NOMO-1 (cell line): ENCODE results near the gene TMEM74B.
A peak's percentile ranks its signal among the peaks of the same experiment; 100 is the strongest.
"Not testable (repeated sequence)": the region's sequence is repeated elsewhere in the genome, so short reads cannot be mapped to it uniquely, and the experiment has no call there.

ENCODE experiments used
- DNase-seq, 2 experiments: peaks; one replicate each; lab custom pipeline; 2025; ENCODE audit not compliant: unreplicated experiment in 2 of 2; lab: John Stamatoyannopoulos, UW

The TMEM74B gene

DNA sequence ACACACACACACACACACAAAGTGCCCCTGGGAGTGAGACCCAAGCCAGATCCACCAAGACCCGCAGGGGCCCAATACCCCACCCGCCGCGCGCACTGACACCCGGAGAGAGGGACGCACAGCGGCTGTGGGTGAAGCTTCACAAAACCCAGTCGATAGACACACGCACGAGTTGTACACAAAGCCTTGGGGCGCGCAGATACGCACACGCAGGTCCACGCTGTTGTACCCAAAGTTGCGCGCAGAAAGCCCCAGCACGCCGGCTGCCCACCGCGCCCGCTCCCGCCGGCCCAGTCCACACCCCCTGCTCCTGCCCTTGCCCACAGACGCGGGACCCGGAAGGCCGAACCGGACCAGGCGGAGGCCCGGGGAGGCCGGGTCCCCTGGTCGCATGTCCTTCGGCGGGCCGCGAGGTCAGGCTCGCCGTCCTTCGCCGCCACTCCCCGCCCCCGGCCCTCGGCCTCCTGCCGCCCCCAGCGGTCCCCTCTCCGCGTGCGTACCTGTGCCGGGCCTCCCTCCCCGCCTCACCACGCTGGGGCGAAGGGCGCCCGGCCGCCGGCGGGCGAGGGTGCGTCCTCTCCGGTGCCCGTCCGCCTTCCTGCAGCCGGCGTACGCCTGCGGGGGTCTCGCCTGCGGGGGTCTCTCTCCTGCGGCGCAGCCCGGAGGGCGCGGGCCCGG lies at the start of gene TMEM74B:
Gene TMEM74B (minus strand): TSS at position 344 of the 678 bp plus-strand sequence. CDS start 1,180 bp downstream, outside the sequence.
- no peak for DNase-seq

DNA sequence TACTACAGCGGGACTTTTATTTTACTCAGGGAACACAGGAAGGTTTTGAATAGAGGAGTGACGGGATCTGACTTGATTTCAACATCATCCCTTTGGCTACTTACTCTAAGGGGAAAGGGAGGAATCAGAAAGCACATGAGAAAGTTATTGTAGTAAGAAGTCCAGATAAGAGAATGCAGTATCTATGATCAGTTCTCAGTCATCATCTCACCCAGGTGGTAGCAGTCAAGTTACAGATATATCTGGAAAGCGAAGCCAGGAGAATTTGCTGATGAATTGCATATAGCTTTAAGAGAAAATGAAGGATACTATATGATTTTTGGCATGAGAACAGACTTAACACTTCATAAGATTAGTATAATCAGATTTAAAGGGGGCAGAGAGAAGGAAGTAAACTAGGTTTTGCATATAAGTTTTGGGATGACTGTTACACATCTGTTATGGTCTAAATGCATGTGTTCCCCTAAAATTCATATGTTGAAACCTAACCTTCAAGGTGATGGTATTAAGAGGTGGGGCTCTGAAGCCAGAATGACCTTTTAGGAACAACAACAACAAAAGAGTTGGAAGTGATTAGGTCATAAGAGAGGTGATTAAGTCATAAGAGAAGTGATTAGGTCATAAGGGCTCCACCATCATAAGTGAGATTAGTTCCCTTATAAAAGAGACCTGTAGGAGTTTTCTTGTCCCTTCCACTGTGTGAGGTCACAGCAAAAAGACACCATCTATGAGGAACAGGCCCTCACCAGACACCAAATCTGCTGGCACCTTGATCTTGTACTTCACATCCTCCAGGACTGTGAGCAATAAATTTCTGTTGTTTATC lies 47.7 kb upstream of the TMEM74B start:
- no peak for DNase-seq

DNA sequence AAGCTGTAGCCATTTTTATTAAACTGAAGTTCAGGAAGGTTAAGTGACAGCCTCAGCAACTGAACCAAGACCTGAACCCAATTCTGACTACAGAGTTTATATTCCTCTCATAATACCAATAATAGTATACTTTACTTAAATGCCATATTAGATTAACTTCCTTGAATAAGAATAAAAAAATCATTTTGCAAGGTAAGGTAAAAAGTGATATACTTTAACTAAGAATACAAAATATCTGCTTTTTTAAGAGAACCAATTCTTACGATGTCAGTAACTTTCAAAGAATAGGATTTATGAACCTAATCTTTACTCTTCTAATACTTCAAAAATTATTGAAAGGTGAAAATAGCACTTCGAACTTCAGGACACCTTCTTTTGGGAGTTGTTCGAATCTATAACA lies 44.8 kb upstream of the TMEM74B start:
- no peak for DNase-seq

DNA sequence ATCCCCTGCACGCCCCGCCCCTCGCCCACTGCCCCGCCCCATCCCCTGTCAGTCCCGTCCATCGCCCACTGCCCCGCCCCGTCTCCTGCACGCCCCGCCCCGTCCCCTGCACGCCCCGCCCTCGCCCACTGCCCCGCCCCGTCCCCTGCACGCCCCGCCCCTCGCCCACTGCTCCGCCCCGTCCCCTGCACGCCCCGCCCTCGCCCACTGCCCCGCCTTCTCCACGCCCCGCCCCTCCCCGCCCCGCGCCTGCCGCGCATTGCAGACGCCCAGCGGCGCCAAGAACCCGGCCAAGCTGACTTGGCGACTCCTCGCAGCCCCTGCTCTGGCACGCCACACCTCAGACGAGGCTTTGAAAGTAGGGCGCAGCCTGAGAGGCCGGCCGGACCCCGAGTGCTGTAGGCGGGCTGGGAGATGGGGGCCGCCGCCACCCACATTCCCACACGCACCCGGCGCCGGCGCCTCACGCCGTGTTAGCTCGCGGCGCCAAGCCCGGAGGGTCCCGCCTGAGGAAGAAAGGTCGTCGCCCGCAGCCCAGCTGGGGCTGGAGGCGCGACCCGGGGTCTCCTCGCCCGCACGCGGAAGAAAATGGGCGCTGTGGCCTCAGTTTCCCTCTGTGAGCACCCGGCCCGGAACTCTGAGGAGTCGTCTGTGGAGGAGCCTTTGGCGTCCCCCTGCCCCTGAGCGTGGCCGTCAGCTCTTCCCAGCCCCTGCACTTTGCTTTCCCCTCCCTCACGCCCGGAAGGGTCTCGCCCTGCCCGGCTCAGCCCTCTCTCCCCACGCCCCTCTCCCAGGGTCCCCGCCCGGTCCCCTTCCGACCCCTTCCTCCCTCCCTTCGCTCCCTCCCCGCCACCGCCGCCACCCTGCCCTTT lies 41.2 kb upstream of the TMEM74B start, which contains the start of gene RAD21L1:
Gene RAD21L1 (plus strand): TSS at position 262 of the 872 bp plus-strand sequence. CDS start 2,410 bp downstream, outside the sequence.
- DNase-seq: peak; percentile 17 to 41

DNA sequence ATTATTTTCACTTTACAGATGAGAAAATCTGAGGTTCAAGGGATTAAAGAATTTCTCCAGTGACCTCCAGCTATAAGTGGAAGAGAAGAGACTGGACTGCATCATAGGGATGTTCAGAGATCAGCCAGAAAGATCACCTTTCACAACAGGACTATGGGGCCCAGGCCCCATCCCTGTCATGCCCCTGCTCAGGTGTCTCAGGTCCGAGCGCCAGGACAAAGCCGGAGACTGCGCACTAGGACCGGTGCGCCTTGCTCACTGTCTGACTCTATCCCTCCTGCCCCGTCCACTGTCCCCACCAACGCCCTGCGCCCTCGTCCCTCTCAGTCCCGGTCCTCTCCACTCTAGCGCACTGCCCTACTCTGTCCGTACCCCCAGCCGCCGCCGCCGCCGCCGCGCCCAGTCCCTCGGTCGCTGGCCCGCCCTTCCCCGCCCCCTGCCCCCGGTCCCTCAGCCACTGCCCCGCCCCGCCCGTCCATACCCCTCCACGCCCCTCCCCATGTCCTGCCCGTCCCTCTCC lies 40.5 kb upstream of the TMEM74B start:
- no peak for DNase-seq

DNA sequence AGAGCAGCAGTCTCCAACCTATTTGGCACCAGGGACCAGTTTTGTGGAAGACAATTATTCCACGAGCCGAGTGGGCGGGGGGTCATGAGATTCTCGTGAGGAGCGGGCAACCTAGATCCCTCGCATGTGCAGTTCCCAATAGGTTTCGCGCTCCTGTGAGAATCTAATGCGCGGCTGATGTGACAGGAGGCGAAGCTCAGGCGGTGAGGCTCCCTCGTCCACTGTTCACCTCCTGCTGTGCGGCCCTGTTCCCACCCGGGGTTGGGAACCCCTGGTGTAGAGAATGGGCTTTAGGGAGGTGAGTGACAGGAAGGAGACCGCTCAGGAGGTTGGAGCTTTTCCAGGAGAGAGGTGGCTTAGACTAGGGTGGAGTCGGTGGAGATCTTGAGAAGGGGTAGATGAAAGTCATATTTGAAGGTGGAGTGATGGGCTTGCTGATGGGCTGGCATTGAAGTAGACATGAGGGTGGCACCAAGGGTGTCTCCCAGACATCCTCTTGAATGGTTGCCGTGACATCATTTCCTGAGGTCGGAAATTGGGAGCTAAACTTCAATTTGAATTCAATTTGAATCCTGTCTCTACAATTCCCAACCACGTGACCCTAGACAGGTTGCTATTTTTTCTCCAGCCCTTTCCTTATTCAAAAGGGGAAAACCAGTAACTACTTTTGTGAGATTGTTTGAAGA lies 39.6 kb upstream of the TMEM74B start:
- DNase-seq: no peak

- not testable (repeated sequence) for DNase-seq
Observed at GRCh38 chr20:1222750-1223149, 38.0 kb upstream of the TMEM74B start.

DNA sequence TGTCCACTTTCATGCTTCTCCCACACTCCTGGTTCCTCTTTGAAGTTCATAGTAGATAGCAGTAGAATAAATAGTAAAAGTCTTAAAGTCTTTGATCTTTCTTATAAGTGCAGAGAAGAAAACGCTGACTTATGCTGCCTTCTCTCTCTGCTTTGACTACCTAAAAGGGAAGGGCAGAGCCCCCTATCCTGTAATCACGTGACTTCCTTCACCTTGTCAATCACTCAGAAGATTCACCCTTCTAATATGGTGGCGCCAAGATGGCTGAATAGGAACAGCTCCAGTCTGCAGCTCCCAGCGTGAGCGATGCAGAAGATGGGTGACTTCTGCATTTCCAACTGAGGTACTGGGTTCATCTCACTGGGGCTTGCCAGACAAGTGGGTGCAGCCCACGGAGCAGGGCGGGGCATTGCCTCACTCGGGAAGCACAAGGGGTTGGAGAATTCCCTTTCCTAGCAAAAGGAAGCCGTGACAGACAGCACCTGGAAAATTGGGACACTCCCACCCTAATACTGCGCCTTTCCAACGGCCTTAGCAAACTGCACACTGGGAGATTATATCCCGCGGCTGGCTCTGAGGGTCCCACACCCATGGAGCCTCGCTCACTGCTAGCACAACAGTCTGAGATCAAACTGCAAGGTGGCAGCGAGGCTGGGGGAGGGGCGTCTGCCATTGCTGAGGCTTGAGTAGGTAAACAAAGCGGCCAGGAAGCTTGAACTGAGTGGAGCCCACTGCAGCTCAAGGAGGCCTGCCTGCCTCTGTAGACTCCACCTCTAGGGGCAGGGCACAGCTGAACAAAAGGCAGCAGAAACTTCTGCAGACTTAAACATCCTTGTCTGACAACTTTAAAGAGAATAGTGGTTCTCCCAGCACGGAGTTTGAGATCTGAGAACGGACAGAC lies 32.0 kb upstream of the TMEM74B start:
- DNase-seq: not testable (repeated sequence)

GRCh38 chr20:1215386-1216170 lies 30.8 kb upstream of the TMEM74B start:
- no peak for DNase-seq

GRCh38 chr20:1214838-1215261 lies 30.1 kb upstream of the TMEM74B start:
- no peak for DNase-seq

- peak; percentile 50 to 74 for DNase-seq
Observed at GRCh38 chr20:1212607-1213396, 28.0 kb upstream of the TMEM74B start.

- DNase-seq: no peak
Observed at GRCh38 chr20:1212023-1212422, 27.2 kb upstream of the TMEM74B start.

DNA sequence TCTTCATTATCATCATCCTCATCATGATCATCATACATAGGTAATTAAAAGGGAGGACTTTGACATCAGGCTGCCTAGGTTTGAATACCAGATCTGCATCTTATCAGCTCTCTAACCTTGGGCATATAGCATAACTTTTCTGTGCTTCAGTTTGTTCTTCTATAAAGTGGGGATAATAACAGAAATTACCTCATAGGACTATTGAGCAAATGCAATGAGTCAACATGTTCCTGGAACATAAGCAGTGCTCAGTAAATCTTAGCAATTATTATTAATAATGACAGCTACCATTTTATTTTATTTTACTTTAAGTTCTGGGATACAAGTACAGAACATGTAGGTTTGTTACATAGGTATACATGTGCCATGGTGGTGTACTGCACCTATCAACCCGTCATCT lies 25.7 kb upstream of the TMEM74B start:
- no peak for DNase-seq

- DNase-seq: no peak
Observed at GRCh38 chr20:1209447-1210387, 24.9 kb upstream of the TMEM74B start.

DNA sequence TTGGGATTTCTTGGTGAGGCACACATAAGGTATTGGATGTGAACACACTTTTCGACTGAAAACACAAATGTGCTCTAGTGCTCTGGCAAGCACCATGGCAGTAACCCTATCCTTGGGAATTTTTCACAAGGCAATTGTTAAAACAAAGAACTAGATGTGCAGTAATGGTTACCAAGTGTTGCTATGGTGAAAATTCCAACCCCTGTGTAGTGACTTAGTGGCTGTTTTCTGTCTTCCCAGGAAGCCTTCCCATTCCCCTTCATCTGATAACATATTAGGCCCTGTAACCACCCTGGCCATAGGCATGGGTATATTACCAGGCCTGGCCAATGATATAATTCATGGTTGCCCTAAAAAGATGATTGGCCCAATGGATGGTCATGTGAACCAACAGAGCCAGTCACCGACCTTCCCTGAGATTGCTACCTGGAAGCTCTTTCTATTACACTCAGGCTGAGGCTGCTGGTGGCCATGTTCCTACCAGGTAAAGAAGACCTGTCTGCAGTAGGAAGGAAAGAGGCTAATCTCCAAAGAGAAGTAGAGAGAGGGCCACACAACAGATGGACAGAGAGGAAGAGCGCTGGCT lies 22.6 kb upstream of the TMEM74B start:
- DNase-seq: no peak
